H1 (cell line): Measurements from ENCODE around the gene NKAIN2. TPM values are rescaled to one million over a fixed set of nuclear protein-coding genes. Genes with fewer than 3 reads are reported as not detected.

Experiments
- CTCF ChIA-PET: fragments of 300-600 bp; sonication (Branson Sonifier 250); formaldehyde crosslinking; loops from one replicate; lab custom pipeline; 2021; ENCODE audit not compliant: partially characterized antibody; lab: Charles Lee
- POLR2A ChIA-PET: fragments of 300-600 bp; sonication (Branson Sonifier 250); formaldehyde crosslinking; loops from one replicate; lab custom pipeline; 2021; ENCODE audit warnings: inconsistent platforms; ENCODE audit not compliant: partially characterized antibody; lab: Charles Lee
- DNase-seq, 2 experiments: peaks; one replicate each; pipeline versions ENCODE4 v3.0.0 to v3.0.0-alpha.2; 2010 to 2022; ENCODE audit warnings: low spot score in 2 of 2, low read depth in 1 of 2, mixed read lengths in 1 of 2
- FAIRE-seq: peaks from 2 replicates; lab custom pipeline; 2011; peaks lifted over from hg19 to GRCh38; lab: Jason Lieb, UNC
- H2AFZ ChIP-seq: 2 replicates; pipeline ENCODE4 v1.8.1; 2012; ENCODE audit warnings: low read length, inconsistent platforms
- H2AK5ac ChIP-seq: 2 replicates; pipeline ENCODE4 v1.6.1; 2013; ENCODE audit warnings: low read depth, low read length
- H2BK120ac ChIP-seq: replicated peaks from 2 replicates; pipeline ENCODE3; 2013; ENCODE audit warnings: low read depth, low read length, inconsistent platforms
- H2BK12ac ChIP-seq: 2 replicates; pipeline ENCODE4 v1.6.1; 2013; ENCODE audit warnings: low read depth, low read length
- H2BK15ac ChIP-seq: 2 replicates; pipeline ENCODE4 v1.6.1; 2013; ENCODE audit warnings: low read length
- H2BK20ac ChIP-seq: 2 replicates; pipeline ENCODE4 v1.6.1; 2013; ENCODE audit warnings: low read length
- H2BK5ac ChIP-seq: 2 replicates; pipeline ENCODE4 v1.6.1; 2013; ENCODE audit warnings: low read depth, low read length
- H3K14ac ChIP-seq: 2 replicates; pipeline ENCODE4 v1.6.1; 2013; ENCODE audit warnings: inconsistent platforms; ENCODE audit not compliant: insufficient read length
- H3K18ac ChIP-seq: 2 replicates; pipeline ENCODE4 v1.6.1; 2013; ENCODE audit warnings: low read length; ENCODE audit errors: extremely low read depth
- H3K23ac ChIP-seq: 2 replicates; pipeline ENCODE4 v1.6.1; 2013; ENCODE audit warnings: inconsistent platforms; ENCODE audit not compliant: insufficient read length
- H3K23me2 ChIP-seq: 2 replicates; pipeline ENCODE4 v1.6.1; 2013; ENCODE audit warnings: low read depth, low read length
- H3K27ac ChIP-seq: 2 replicates; pipeline ENCODE4 v1.6.1; 2011; ENCODE audit warnings: low read depth, low read length, inconsistent platforms
- H3K27me3 ChIP-seq, 4 experiments: replicated peaks in 1 of 4; 1 replicate in 1 of 4; 2 replicates in 3 of 4; pipeline versions ENCODE4 v1.6.1 to v1.8.1; 2011 to 2013; ENCODE audit warnings: low read length in 3 of 4, mild to moderate bottlenecking in 3 of 4, inconsistent platforms in 2 of 4, mixed read lengths in 2 of 4, moderate library complexity in 1 of 4; ENCODE audit not compliant: control insufficient read depth in 3 of 4, insufficient read depth in 3 of 4; ENCODE audit errors: extremely low read depth in 1 of 4
- H3K36me3 ChIP-seq, 4 experiments: 2 replicates each; pipeline versions ENCODE4 v1.6.1 to v1.8.1; 2011 to 2013; ENCODE audit warnings: mild to moderate bottlenecking in 4 of 4, low read length in 3 of 4, moderate library complexity in 2 of 4, control low read depth in 1 of 4, inconsistent platforms in 1 of 4; ENCODE audit not compliant: insufficient read depth in 4 of 4, control insufficient read depth in 2 of 4
- H3K4ac ChIP-seq: replicated peaks from 2 replicates; pipeline ENCODE3; 2013; ENCODE audit warnings: low read length, low read depth, mixed read lengths, inconsistent platforms; ENCODE audit not compliant: insufficient read length
- H3K4me1 ChIP-seq, 4 experiments: replicated peaks in 1 of 4; 1 replicate in 1 of 4; 2 replicates in 3 of 4; pipeline versions ENCODE4 v1.6.1 to v1.8.1; 2011 to 2013; ENCODE audit warnings: low read length in 3 of 4, inconsistent platforms in 2 of 4, mixed read lengths in 1 of 4; ENCODE audit not compliant: insufficient read depth in 4 of 4, control insufficient read depth in 3 of 4
- H3K4me2 ChIP-seq, 2 experiments: 2 replicates each; pipeline versions ENCODE4 v1.6.1 to v1.8.1; 2011 to 2013; ENCODE audit warnings: low read depth in 2 of 2, low read length in 2 of 2, control low read depth in 1 of 2, inconsistent platforms in 1 of 2, mild to moderate bottlenecking in 1 of 2; ENCODE audit not compliant: insufficient read depth in 1 of 2
- H3K4me3 ChIP-seq, 4 experiments: fragments of 200-600, 300-600 bp in 1 of 4; sonication (generic), shearing (Covaris generic), sonication (Bioruptor Twin) in 1 of 4; 2 replicates each; pipeline versions ENCODE4 v1.5.1 to v1.8.1; 2011 to 2016; ENCODE audit warnings: low read length in 4 of 4, low read depth in 3 of 4, control low read depth in 2 of 4, inconsistent platforms in 2 of 4, mild to moderate bottlenecking in 2 of 4, mixed read lengths in 1 of 4, moderate library complexity in 1 of 4; ENCODE audit not compliant: insufficient read depth in 2 of 4; ENCODE audit errors: extremely low read depth in 1 of 4
- H3K56ac ChIP-seq: replicated peaks from 2 replicates; pipeline ENCODE3; 2013; ENCODE audit warnings: low read depth, mild to moderate bottlenecking, mixed read lengths, low read length, inconsistent platforms; ENCODE audit not compliant: insufficient read length
- H3K79me1 ChIP-seq: 2 replicates; pipeline ENCODE4 v1.6.1; 2013; ENCODE audit warnings: low read depth, low read length, control low read depth
- H3K79me2 ChIP-seq, 2 experiments: 2 replicates each; pipeline versions ENCODE4 v1.6.1 to v1.8.1; 2012 to 2013; ENCODE audit warnings: low read length in 2 of 2, mild to moderate bottlenecking in 2 of 2, inconsistent platforms in 1 of 2; ENCODE audit not compliant: insufficient read depth in 2 of 2, control insufficient read depth in 1 of 2
- H3K9ac ChIP-seq, 4 experiments: replicated peaks in 1 of 4; 1 replicate in 1 of 4; 2 replicates in 3 of 4; pipeline versions ENCODE4 v1.6.1 to v1.8.1; 2011 to 2013; ENCODE audit warnings: low read depth in 3 of 4, low read length in 3 of 4, control low read depth in 2 of 4, mild to moderate bottlenecking in 2 of 4, moderate library complexity in 2 of 4, inconsistent platforms in 1 of 4; ENCODE audit errors: extremely low read depth in 1 of 4
- H3K9me3 ChIP-seq, 2 experiments: 2 replicates each; pipeline versions ENCODE4 v1.6.1 to v1.8.1; 2012 to 2013; ENCODE audit warnings: mild to moderate bottlenecking in 2 of 2, moderate library complexity in 2 of 2, control low read depth in 1 of 2, inconsistent platforms in 1 of 2, low read depth in 1 of 2, low read length in 1 of 2, mixed read lengths in 1 of 2; ENCODE audit not compliant: insufficient read depth in 2 of 2
- H4K20me1 ChIP-seq, 2 experiments: replicated peaks in 1 of 2; 2 replicates each; pipeline versions ENCODE3 to v1.8.1; 2011 to 2013; ENCODE audit warnings: inconsistent platforms in 2 of 2, low read length in 2 of 2, mild to moderate bottlenecking in 1 of 2; ENCODE audit not compliant: insufficient read depth in 2 of 2, control insufficient read depth in 1 of 2
- H4K5ac ChIP-seq: 2 replicates; pipeline ENCODE4 v1.6.1; 2013; ENCODE audit warnings: low read length, low read depth, mixed read lengths, inconsistent platforms; ENCODE audit not compliant: insufficient read length
- H4K8ac ChIP-seq: 2 replicates; pipeline ENCODE4 v1.8.0; 2013; ENCODE audit warnings: mild to moderate bottlenecking, moderate library complexity, low read length, inconsistent platforms; ENCODE audit not compliant: insufficient read depth; ENCODE audit errors: extremely low read depth
- H4K91ac ChIP-seq: replicated peaks from 2 replicates; pipeline ENCODE3; 2013; ENCODE audit warnings: low read length, mixed read lengths, inconsistent platforms; ENCODE audit not compliant: insufficient read length
- BACH1 ChIP-seq: IDR thresholded peaks from 2 replicates; pipeline ENCODE4 v1.6.1; 2012; ENCODE audit warnings: low read length, improper control_type of control experiment
- CHD2 ChIP-seq: IDR thresholded peaks from 2 replicates; pipeline ENCODE4 v1.6.1; 2012; ENCODE audit warnings: low read length, improper control_type of control experiment
- EGR1 ChIP-seq: IDR thresholded peaks from 2 replicates; pipeline ENCODE4 v1.6.1; 2011; ENCODE audit warnings: low read depth, low read length, borderline replicate concordance
- KDM5A ChIP-seq: fragments of 200-600 bp; IDR thresholded peaks from 2 replicates; pipeline ENCODE4 v1.7.1; 2012; ENCODE audit warnings: mild to moderate bottlenecking, low read length, inconsistent platforms, mixed read lengths
- MAFK ChIP-seq: IDR thresholded peaks from 2 replicates; pipeline ENCODE4 v1.6.1; 2012; ENCODE audit warnings: low read depth, mild to moderate bottlenecking, improper control_type of control experiment, low read length
- RXRA ChIP-seq: IDR thresholded peaks from 2 replicates; pipeline ENCODE4 v1.6.1; 2011; ENCODE audit warnings: low read depth, mild to moderate bottlenecking, low read length, moderate library complexity; ENCODE audit not compliant: insufficient read depth
- SP2 ChIP-seq: IDR thresholded peaks from 2 replicates; pipeline ENCODE4 v1.6.1; 2012; ENCODE audit warnings: mild to moderate bottlenecking, low read length, inconsistent platforms
- TAF1 ChIP-seq: IDR thresholded peaks from 2 replicates; pipeline ENCODE4 v1.6.1; 2011; ENCODE audit warnings: mild to moderate bottlenecking, low read depth, low read length
- TAF7 ChIP-seq: optimal IDR thresholded peaks from 2 replicates; pipeline ENCODE3; 2011; ENCODE audit warnings: low read depth, mild to moderate bottlenecking, inconsistent platforms, low read length, moderate library complexity, borderline replicate concordance
- TBP ChIP-seq: IDR thresholded peaks from 2 replicates; pipeline ENCODE4 v1.6.1; 2011; ENCODE audit warnings: low read depth, low read length, improper control_type of control experiment
- YY1 ChIP-seq: IDR thresholded peaks from 2 replicates; pipeline ENCODE4 v1.6.1; 2011; ENCODE audit warnings: low read depth, mild to moderate bottlenecking, low read length
- WGBS, 2 experiments: shearing (Covaris generic) in 1 of 2; methylation state at CpG; one replicate each; pipeline versions ENCODE4 v1.1.6 to v1.1.7; 2013 to 2015; ENCODE audit warnings: low lambda C conversion rate in 2 of 2, mixed read lengths in 2 of 2, inconsistent platforms in 1 of 2, low coverage in 1 of 2, missing lambda C conversion rate in 1 of 2; ENCODE audit not compliant: insufficient replicate concordance in 2 of 2, insufficient coverage in 1 of 2, insufficient read length in 1 of 2; ENCODE audit errors: extremely low coverage in 1 of 2, missing lambda C conversion rate in 1 of 2; 5-methylcytosine and 5-hydroxymethylcytosine counted together
- polyA plus RNA-seq, 7 experiments: library from polyadenylated mRNA; depleted of rRNA in 3 of 7; stranded (reverse) in 5 of 7; unstranded in 2 of 7; fragments of >200 nt in 5 of 7; fragments of 200-250 nt in 2 of 7; gene quantifications; 1 replicate in 5 of 7; 2 replicates in 1 of 7; 4 replicates in 1 of 7; pipeline versions ENCODE4 v1.2.1 to v1.2.3, GENCODE V29; 2011 to 2013; ENCODE audit warnings: missing spikeins in 2 of 7, mixed read lengths in 2 of 7
- total RNA-seq: library from RNA; stranded (reverse); fragmentation: NEBNext Ultra II Directional; extraction: Animal tissue kit (Norgen Biotek cat#: 25700); gene quantifications from 2 replicates; pipeline ENCODE4 v1.2.1, GENCODE V29; 2021

NKAIN2 gene
- total and polyA plus RNA-seq, 2 of the 8 experiments (the other 6 are each of a cell fraction or from before 2014, with no cell fraction given): 0.20 to 0.34 TPM

- H3K18ac ChIP-seq: no peak overlapping the region
- no peak overlapping the region for H2AK5ac ChIP-seq
- H2BK20ac ChIP-seq: no peak overlapping the region
- H4K5ac ChIP-seq: no peak overlapping the region
- no peak overlapping the region for H3K23ac ChIP-seq
- H3K56ac ChIP-seq: no peak overlapping the region
- H2AFZ ChIP-seq: no peak overlapping the region
- ChIA-PET CTCF (no interaction called here), POLR2A (no interaction called here)
- H4K91ac ChIP-seq: no peak overlapping the region
- no peak overlapping the region for H3K14ac ChIP-seq
- no peaks in the 10 kb centered on the region for H3K9me3 ChIP-seq
- H3K79me2 ChIP-seq: no peaks in the 10 kb centered on the region
- 86% methylated on average over 3 of the region's 3 CpGs; no CpG with 5 or more reads in 1 of the 2 experiments for WGBS, 2 experiments
- H4K8ac ChIP-seq: no peak overlapping the region
- no peaks in the 10 kb centered on the region for H3K23me2 ChIP-seq
- H3K4me3 ChIP-seq: no peak overlapping the region
- no peak overlapping the region for H3K27ac ChIP-seq
- no peak for DNase-seq
- no peak for FAIRE-seq
- no peaks in the 10 kb centered on the region for H3K27me3 ChIP-seq
- H3K79me1 ChIP-seq: no peaks in the 10 kb centered on the region
- H3K36me3 ChIP-seq: no peaks in the 10 kb centered on the region
- H2BK120ac ChIP-seq: no peak overlapping the region
- H2BK15ac ChIP-seq: no peak overlapping the region
- H3K4me1 ChIP-seq: no peaks in the 10 kb centered on the region
- no peak overlapping the region for H2BK12ac ChIP-seq
- TF ChIP-seq MAFK: no peak
- no peak for TF ChIP-seq RXRA
- TF ChIP-seq TAF1: no peak
- TF ChIP-seq YY1: no peak
- no peak for TF ChIP-seq TAF7
- TF ChIP-seq KDM5A: no peak
- no peak for TF ChIP-seq BACH1
- no peak for TF ChIP-seq TBP
- TF ChIP-seq EGR1: no peak
- no peak for TF ChIP-seq CHD2
- no peak for TF ChIP-seq SP2
- TF ChIP-seq, all 59 proteins: peak for 0
- Histone ChIP-seq H2BK5ac (no peak overlapping the region), H4K20me1 (no peaks in the 10 kb centered on the region), H3K4ac (no peak overlapping the region), H3K4me2 (no peak overlapping the region), H3K9ac (no peak overlapping the region)
These were observed 360.0 kb downstream of the NKAIN2 start for GRCh38 chr6:124163676-124164075.
